HFFc6 (cell line): ENCODE measurements around the gene SCN11A. TPM values are rescaled to one million over a fixed set of nuclear protein-coding genes. Genes with fewer than 3 reads are reported as not detected.

ENCODE experiments used
- DNase-seq: peaks from one replicate; pipeline ENCODE4 v3.0.0-alpha.2; 2018
- H3K27ac Mint-ChIP-seq: 2 replicates; pipeline ENCODE4 v1.8.0; 2020; ENCODE audit warnings: mild to moderate bottlenecking, mixed read lengths
- H3K27me3 Mint-ChIP-seq: 2 replicates; pipeline ENCODE4 v1.8.0; 2021; ENCODE audit warnings: mild to moderate bottlenecking, moderate library complexity, mixed read lengths; ENCODE audit not compliant: insufficient read depth
- H3K36me3 Mint-ChIP-seq: 2 replicates; pipeline ENCODE4 v1.8.0; 2021; ENCODE audit warnings: low read depth, mixed read lengths
- H3K4me1 Mint-ChIP-seq: 2 replicates; pipeline ENCODE4 v1.8.0; 2020; ENCODE audit warnings: low read depth, mixed read lengths
- H3K4me3 Mint-ChIP-seq: 2 replicates; pipeline ENCODE4 v1.8.0; 2020; ENCODE audit warnings: mild to moderate bottlenecking, moderate library complexity, mixed read lengths
- H3K9me3 Mint-ChIP-seq: 2 replicates; pipeline ENCODE4 v1.8.0; 2020; ENCODE audit warnings: mild to moderate bottlenecking, mixed read lengths
- CTCF ChIP-seq: fragments of 200-600 bp; sonication (generic); IDR thresholded peaks from 2 replicates; pipeline ENCODE4 v1.5.0; 2021; ENCODE audit warnings: antibody characterized with exemption, mild to moderate bottlenecking
- total RNA-seq, 6 experiments: library from RNA; stranded (reverse); fragmentation: NEBNext Ultra II Directional; extraction: Animal tissue kit (Norgen Biotek cat#: 25700); gene quantifications; 2 replicates in 1 of 6; 3 replicates in 5 of 6; pipeline ENCODE4 v1.2.3, GENCODE V29; 2021

SCN11A gene
- total RNA-seq, 6 experiments from 2014 or later: not detected

GRCh38 chr3:39098473-39099000, 46.8 kb upstream of the SCN11A start:
- Mint-ChIP-seq H3K4me3 (no peak overlapping the region), H3K27ac (no peak overlapping the region), H3K9me3 (no peaks in the 10 kb centered on the region), H3K27me3 (no peaks in the 10 kb centered on the region; the same call in 1 of the 2 replicates), H3K36me3 (peaks cover 18% of the 10 kb centered on the region; the same call in 1 of the 2 replicates), H3K4me1 (peaks cover 6% of the 10 kb centered on the region)
- TF ChIP-seq CTCF: no peak
- DNase-seq: no peak

- Mint-ChIP-seq H3K4me1 (peaks cover 6% of the 10 kb centered on the region), H3K27me3 (no peaks in the 10 kb centered on the region), H3K4me3 (no peak overlapping the region), H3K27ac (no peak overlapping the region), H3K36me3 (peaks cover 19% of the 10 kb centered on the region; the same call in 1 of the 2 replicates), H3K9me3 (no peaks in the 10 kb centered on the region)
- DNase-seq: no peak
- no peak for TF ChIP-seq CTCF
These were observed 46.1 kb upstream of the SCN11A start for GRCh38 chr3:39097716-39098472.

- no peak for TF ChIP-seq CTCF
- Mint-ChIP-seq H3K27ac (no peak overlapping the region), H3K9me3 (no peaks in the 10 kb centered on the region), H3K36me3 (peaks cover 19% of the 10 kb centered on the region; the same call in 1 of the 2 replicates), H3K4me1 (peaks cover 6% of the 10 kb centered on the region), H3K27me3 (no peaks in the 10 kb centered on the region), H3K4me3 (no peak overlapping the region)
- DNase-seq: no peak
These were observed 45.0 kb upstream of the SCN11A start for GRCh38 chr3:39096775-39097174.

GRCh38 chr3:39095778-39096177, 44.0 kb upstream of the SCN11A start:
- H3K4me3 Mint-ChIP-seq: no peak overlapping the region
- no peak for DNase-seq
- no peaks in the 10 kb centered on the region for H3K4me1 Mint-ChIP-seq
- H3K36me3 Mint-ChIP-seq: peaks cover 19% of the 10 kb centered on the region; the same call in 1 of the 2 replicates
- no peak for TF ChIP-seq CTCF
- no peaks in the 10 kb centered on the region for H3K9me3 Mint-ChIP-seq
- H3K27me3 Mint-ChIP-seq: no peaks in the 10 kb centered on the region
- H3K27ac Mint-ChIP-seq: no peak overlapping the region

GRCh38 chr3:39094851-39095677, 43.3 kb upstream of the SCN11A start:
- Mint-ChIP-seq H3K9me3 (no peaks in the 10 kb centered on the region), H3K36me3 (peaks cover 19% of the 10 kb centered on the region; the same call in 1 of the 2 replicates), H3K4me1 (no peaks in the 10 kb centered on the region), H3K4me3 (no peak overlapping the region), H3K27ac (no peak overlapping the region), H3K27me3 (no peaks in the 10 kb centered on the region)
- TF ChIP-seq CTCF: no peak
- DNase-seq: no peak
